Osteoblast (primary cell): ENCODE measurements around the gene CACNB2. TPM values are rescaled to one million over a fixed set of nuclear protein-coding genes. Genes with fewer than 3 reads are reported as not detected.

ENCODE experiments used
- DNase-seq: peaks from one replicate; pipeline ENCODE4 v3.0.0; 2011; ENCODE audit warnings: low spot score, mixed read lengths; ENCODE audit not compliant: insufficient read length; ENCODE audit errors: missing footprints
- H2AFZ ChIP-seq: 2 replicates; pipeline ENCODE4 v1.6.0; 2011; ENCODE audit warnings: mild to moderate bottlenecking, low read length
- H3K27ac ChIP-seq: 2 replicates; pipeline ENCODE4 v1.5.1; 2011; ENCODE audit warnings: mild to moderate bottlenecking, low read depth, low read length, moderate library complexity
- H3K27me3 ChIP-seq: 2 replicates; pipeline ENCODE4 v1.6.0; 2012; ENCODE audit warnings: mild to moderate bottlenecking, control low read depth, inconsistent platforms, low read length, moderate library complexity; ENCODE audit not compliant: insufficient read depth
- H3K36me3 ChIP-seq: 2 replicates; pipeline ENCODE4 v1.5.1; 2011; ENCODE audit warnings: mild to moderate bottlenecking, low read length, control low read depth, moderate library complexity; ENCODE audit not compliant: insufficient read depth
- H3K4me1 ChIP-seq: 2 replicates; pipeline ENCODE4 v1.5.1; 2011; ENCODE audit warnings: mild to moderate bottlenecking, low read length, control low read depth, moderate library complexity; ENCODE audit not compliant: insufficient read depth
- H3K4me2 ChIP-seq: 2 replicates; pipeline ENCODE4 v1.6.0; 2011; ENCODE audit warnings: mild to moderate bottlenecking, low read length; ENCODE audit not compliant: insufficient read depth
- H3K4me3 ChIP-seq: fragments of 200-600 bp; sonication (generic); 3 replicates; pipeline ENCODE4 v1.5.1; 2012; ENCODE audit warnings: mild to moderate bottlenecking, low read length, inconsistent platforms; ENCODE audit not compliant: insufficient read depth
- H3K79me2 ChIP-seq: 2 replicates; pipeline ENCODE4 v1.6.0; 2012; ENCODE audit warnings: mild to moderate bottlenecking, low read length, control low read depth, inconsistent platforms; ENCODE audit not compliant: insufficient read depth
- H3K9me3 ChIP-seq: 2 replicates; pipeline ENCODE4 v1.5.1; 2011; ENCODE audit warnings: low read depth, low read length, control low read depth
- H4K20me1 ChIP-seq: 2 replicates; pipeline ENCODE4 v1.6.0; 2012; ENCODE audit warnings: mild to moderate bottlenecking, low read length, control low read depth; ENCODE audit not compliant: insufficient read depth
- CTCF ChIP-seq: IDR thresholded peaks from 2 replicates; pipeline ENCODE4 v1.5.1; 2011; ENCODE audit warnings: mild to moderate bottlenecking, low read depth, low read length, moderate library complexity; ENCODE audit errors: extremely low read depth
- total RNA-seq: library from RNA; depleted of rRNA; stranded (reverse); fragments of >200 nt; gene quantifications from 2 replicates; pipeline ENCODE4 v1.2.3, GENCODE V29; 2012

The CACNB2 gene
- total RNA-seq, 1 donor, result under 0.01 TPM

- peaks cover 4% of the 10 kb centered on the region for H3K4me1 ChIP-seq
- no peaks in the 10 kb centered on the region for H3K79me2 ChIP-seq
- no peak overlapping the region for H3K27ac ChIP-seq
- no peak overlapping the region for H3K4me2 ChIP-seq
- H3K4me3 ChIP-seq, result no peak overlapping the region
- H2AFZ ChIP-seq, result no peak overlapping the region
- no peaks in the 10 kb centered on the region for H3K9me3 ChIP-seq
- no peak for TF ChIP-seq CTCF
- no peak for DNase-seq
- no peaks in the 10 kb centered on the region for H4K20me1 ChIP-seq
- H3K27me3 ChIP-seq, result no peaks in the 10 kb centered on the region
- no peaks in the 10 kb centered on the region for H3K36me3 ChIP-seq
Measured at GRCh38 chr10:18343573-18343972, 203.3 kb downstream of the CACNB2 start.

GRCh38 chr10:18345308-18345707 is 205.1 kb downstream of the CACNB2 start:
- Histone ChIP-seq H3K4me1 (peaks cover 4% of the 10 kb centered on the region), H3K9me3 (no peaks in the 10 kb centered on the region), H3K4me3 (no peak overlapping the region), H3K27me3 (no peaks in the 10 kb centered on the region), H3K4me2 (no peak overlapping the region), H3K36me3 (no peaks in the 10 kb centered on the region), H2AFZ (no peak overlapping the region), H3K79me2 (no peaks in the 10 kb centered on the region), H4K20me1 (no peaks in the 10 kb centered on the region), H3K27ac (no peak overlapping the region)
- TF ChIP-seq CTCF, result no peak
- DNase-seq, result no peak

- no peak overlapping the region for H3K4me3 ChIP-seq
- no peaks in the 10 kb centered on the region for H3K36me3 ChIP-seq
- no peak overlapping the region for H2AFZ ChIP-seq
- TF ChIP-seq CTCF, result no peak
- H3K4me2 ChIP-seq, result no peak overlapping the region
- no peaks in the 10 kb centered on the region for H3K27me3 ChIP-seq
- no peak overlapping the region for H3K27ac ChIP-seq
- H4K20me1 ChIP-seq, result no peaks in the 10 kb centered on the region
- no peaks in the 10 kb centered on the region for H3K79me2 ChIP-seq
- no peaks in the 10 kb centered on the region for H3K9me3 ChIP-seq
- H3K4me1 ChIP-seq, result no peaks in the 10 kb centered on the region
- DNase-seq, result no peak
Measured at GRCh38 chr10:18350340-18350739, 210.1 kb downstream of the CACNB2 start.

- Histone ChIP-seq H3K36me3 (no peaks in the 10 kb centered on the region), H4K20me1 (no peaks in the 10 kb centered on the region), H3K79me2 (no peaks in the 10 kb centered on the region), H3K27ac (no peak overlapping the region), H3K9me3 (no peaks in the 10 kb centered on the region), H3K4me3 (no peak overlapping the region), H2AFZ (no peak overlapping the region), H3K4me2 (no peak overlapping the region), H3K27me3 (no peaks in the 10 kb centered on the region), H3K4me1 (no peaks in the 10 kb centered on the region)
- no peak for DNase-seq
- no peak for TF ChIP-seq CTCF
Measured at GRCh38 chr10:18351421-18351820, 211.2 kb downstream of the CACNB2 start.
